ENCODE results near the gene ZNF564.
A peak's percentile ranks its signal among the peaks of the same experiment; 100 is the strongest.
"Not testable (repeated sequence)": the region's sequence is repeated elsewhere in the genome, so short reads cannot be mapped to it uniquely, and the experiment has no call there.

ZNF564 gene

DNA sequence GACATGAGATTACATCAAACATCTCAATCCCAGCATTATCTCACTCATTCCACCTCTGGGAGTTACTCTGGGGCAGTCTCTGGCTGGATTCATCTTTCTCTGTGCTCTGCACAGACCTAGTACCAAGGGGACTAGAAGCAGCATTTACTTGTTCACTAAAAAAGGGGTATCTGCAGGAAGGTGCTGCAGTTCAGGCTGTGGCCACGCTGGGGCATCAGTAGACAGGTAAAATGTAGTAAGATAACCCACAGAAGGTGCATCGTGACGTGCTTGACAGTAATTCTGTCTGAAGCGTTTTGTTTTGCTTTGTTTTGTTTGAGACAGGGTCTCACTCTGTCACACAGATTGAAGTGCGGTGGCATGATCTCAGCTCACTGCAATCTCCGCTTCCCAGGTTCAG, 29.3 kb downstream of the ZNF564 start:
- peaks cover 18 to 23% (median 19%) of the 10 kb centered on the region in 5 donors for H3K36me3 ChIP-seq (ENCODE audit: control insufficient read depth in 5 of 5, insufficient read depth in 5 of 5, low read length in 5 of 5)
- peaks cover 44 to 87% (median 81%) of the 10 kb centered on the region in 5 donors for H3K9me3 ChIP-seq (ENCODE audit: control insufficient read depth in 5 of 5, low read length in 5 of 5)
- H3K4me1 ChIP-seq (ENCODE audit: control insufficient read depth in 5 of 5, insufficient read depth in 5 of 5, low read length in 5 of 5) = no peaks in the 10 kb centered on the region
- H3K27ac ChIP-seq (ENCODE audit: low read depth, low read length) = no peak overlapping the region
- no peak overlapping the region for H3K9ac ChIP-seq (ENCODE audit: low read length in 5 of 5)
- peak overlapping the region; percentile 0 to 60 (median 44) for H3K4me3 ChIP-seq (ENCODE audit: low read depth in 1 of 5, low read length in 5 of 5)
- H3K27me3 ChIP-seq (ENCODE audit: control insufficient read depth in 5 of 5, insufficient read depth in 4 of 5, low read length in 5 of 5) = no peaks in the 10 kb centered on the region

DNA sequence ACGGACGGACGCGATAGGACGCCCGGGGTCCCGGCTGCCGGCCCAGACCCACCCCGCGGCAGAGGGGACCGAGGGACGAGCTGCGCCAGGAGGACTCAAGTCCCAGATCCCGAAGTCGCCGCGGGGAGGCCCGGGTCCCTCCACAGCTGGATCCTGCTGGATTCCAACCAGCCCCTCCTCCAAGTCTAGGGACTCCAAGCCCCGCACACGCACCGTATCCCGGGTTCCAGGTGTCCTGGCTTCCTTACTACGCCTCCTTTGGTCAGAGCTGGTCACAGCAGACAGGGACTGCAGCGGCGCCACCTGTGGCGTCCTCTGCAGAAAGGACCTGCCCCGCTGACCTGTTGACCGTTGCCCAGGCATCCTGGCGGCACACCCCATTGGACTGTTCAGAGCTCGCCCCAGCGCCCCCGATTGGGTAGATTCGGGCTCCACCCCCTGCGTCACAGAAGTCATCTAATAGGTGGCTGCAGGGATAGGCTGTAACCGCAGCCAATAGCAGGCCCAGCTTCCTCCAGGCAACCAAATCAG, 37.7 kb downstream of the ZNF564 start:
- no peaks in the 10 kb centered on the region for H3K27me3 ChIP-seq (ENCODE audit: control insufficient read depth in 5 of 5, insufficient read depth in 4 of 5, low read length in 5 of 5)
- H3K27ac ChIP-seq (ENCODE audit: low read depth, low read length) = no peak overlapping the region
- peak overlapping the region in 2 of 5 donors; percentile 9 to 11 for H3K4me3 ChIP-seq (ENCODE audit: low read depth in 1 of 5, low read length in 5 of 5)
- no peaks in the 10 kb centered on the region for H3K36me3 ChIP-seq (ENCODE audit: control insufficient read depth in 5 of 5, insufficient read depth in 5 of 5, low read length in 5 of 5)
- no peaks in the 10 kb centered on the region for H3K4me1 ChIP-seq (ENCODE audit: control insufficient read depth in 5 of 5, insufficient read depth in 5 of 5, low read length in 5 of 5)
- peaks cover 2 to 28% (median 24%) of the 10 kb centered on the region in 5 donors for H3K9me3 ChIP-seq (ENCODE audit: control insufficient read depth in 5 of 5, low read length in 5 of 5)
- H3K9ac ChIP-seq (ENCODE audit: low read length in 5 of 5) = no peak overlapping the region

DNA sequence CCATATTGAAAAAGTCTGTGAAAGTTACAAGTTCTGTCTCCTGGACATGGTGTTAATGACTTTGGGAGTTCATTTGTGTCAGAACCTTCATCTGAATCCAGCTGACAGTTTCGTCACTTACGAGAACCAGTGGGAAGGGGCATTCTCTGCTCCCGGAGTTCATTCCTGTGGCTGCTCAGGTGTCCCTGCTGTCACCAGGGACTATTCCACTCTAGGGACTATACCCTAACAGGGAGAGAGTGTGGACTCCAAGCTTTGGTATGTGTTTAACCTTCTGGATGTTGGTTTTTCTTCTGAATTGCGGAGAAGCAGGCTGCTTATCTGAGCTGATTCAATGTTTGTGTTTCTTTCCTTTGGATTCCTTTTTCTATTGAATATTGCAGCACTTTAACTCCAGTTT, 54.2 kb downstream of the ZNF564 start:
- H3K9ac ChIP-seq (ENCODE audit: low read length in 5 of 5) = no peak overlapping the region
- no peaks in the 10 kb centered on the region for H3K9me3 ChIP-seq (ENCODE audit: control insufficient read depth in 5 of 5, low read length in 5 of 5)
- H3K27ac ChIP-seq (ENCODE audit: low read depth, low read length) = no peak overlapping the region

DNA sequence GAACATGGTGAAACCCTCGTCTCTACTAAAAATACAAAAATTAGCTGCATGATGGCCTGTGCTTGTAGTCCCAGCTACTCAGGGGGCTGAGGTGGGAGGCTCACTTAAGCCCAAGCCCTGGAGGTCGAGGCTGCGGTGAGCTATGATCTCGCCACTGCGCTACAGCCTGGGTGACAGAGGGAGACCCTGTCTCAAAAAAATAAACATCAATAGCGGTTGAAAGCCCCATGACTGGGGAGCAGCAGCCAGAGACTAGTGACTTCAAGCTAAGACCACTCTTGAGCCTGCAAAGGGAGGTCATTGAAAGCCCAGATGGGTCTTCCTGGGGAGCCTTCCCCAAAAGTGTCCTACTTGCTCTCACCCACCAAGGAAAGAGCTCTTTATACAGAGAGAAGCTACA, 54.8 kb downstream of the ZNF564 start:
- no peaks in the 10 kb centered on the region for H3K27me3 ChIP-seq (ENCODE audit: control insufficient read depth in 5 of 5, insufficient read depth in 4 of 5, low read length in 5 of 5)
- H3K4me3 ChIP-seq (ENCODE audit: low read depth in 1 of 5, low read length in 5 of 5) = no peak overlapping the region
- peaks cover 0 to 13% (median 10%) of the 10 kb centered on the region in 5 donors for H3K4me1 ChIP-seq (ENCODE audit: control insufficient read depth in 5 of 5, insufficient read depth in 5 of 5, low read length in 5 of 5)
- H3K27ac ChIP-seq (ENCODE audit: low read depth, low read length) = no peak overlapping the region
- H3K9ac ChIP-seq (ENCODE audit: low read length in 5 of 5) = no peak overlapping the region
- no peaks in the 10 kb centered on the region for H3K9me3 ChIP-seq (ENCODE audit: control insufficient read depth in 5 of 5, low read length in 5 of 5)
- no peaks in the 10 kb centered on the region for H3K36me3 ChIP-seq (ENCODE audit: control insufficient read depth in 5 of 5, insufficient read depth in 5 of 5, low read length in 5 of 5)

More for the DNA sequence above, 54.2 kb downstream of the ZNF564 start:
- H3K27me3 ChIP-seq (ENCODE audit: control insufficient read depth in 5 of 5, insufficient read depth in 4 of 5, low read length in 5 of 5) = no peaks in the 10 kb centered on the region
- no peaks in the 10 kb centered on the region for H3K36me3 ChIP-seq (ENCODE audit: control insufficient read depth in 5 of 5, insufficient read depth in 5 of 5, low read length in 5 of 5)
- peaks cover 0 to 13% (median 10%) of the 10 kb centered on the region in 5 donors for H3K4me1 ChIP-seq (ENCODE audit: control insufficient read depth in 5 of 5, insufficient read depth in 5 of 5, low read length in 5 of 5)
- no peak overlapping the region for H3K4me3 ChIP-seq (ENCODE audit: low read depth in 1 of 5, low read length in 5 of 5)

DNA sequence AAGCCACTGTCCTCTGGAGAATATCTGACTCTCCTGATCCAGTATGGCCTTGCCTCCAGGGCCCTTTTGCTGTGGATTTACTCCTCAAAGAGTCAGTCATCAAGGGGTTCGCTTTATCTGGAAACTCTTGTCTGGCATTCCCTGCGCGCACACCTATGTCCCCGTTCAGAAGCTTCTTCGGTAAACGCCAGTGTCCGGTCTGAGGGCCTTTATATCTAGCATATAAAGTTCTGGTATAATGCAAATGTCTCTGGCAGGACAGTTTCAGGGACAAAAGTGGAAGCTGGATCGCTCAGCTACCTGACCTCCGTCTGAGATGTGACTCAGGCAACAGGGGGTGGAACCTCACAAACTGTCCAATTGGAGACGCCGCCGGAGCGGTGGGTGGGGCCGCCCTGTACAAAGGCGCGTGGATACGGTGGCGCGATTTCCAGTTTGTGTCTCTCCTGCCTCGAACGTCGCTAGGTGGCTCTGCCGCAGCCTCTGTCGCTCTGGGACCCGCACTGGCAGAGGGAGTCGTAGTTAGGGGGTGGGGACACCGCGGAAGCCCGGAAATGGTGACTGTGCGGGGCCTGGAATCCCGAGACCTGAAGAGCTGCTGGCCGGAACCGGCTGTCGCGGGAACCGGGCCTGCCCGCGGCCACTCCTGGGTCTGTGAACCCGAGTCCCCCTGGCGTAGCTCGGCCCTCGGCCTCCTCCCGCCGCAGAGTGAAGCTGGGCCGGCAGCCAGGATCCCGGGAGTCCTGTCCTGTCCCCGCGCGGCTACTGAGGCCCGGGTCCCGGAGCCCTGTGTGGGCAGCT, 56.1 kb downstream of the ZNF564 start:
- H3K36me3 ChIP-seq (ENCODE audit: control insufficient read depth in 5 of 5, insufficient read depth in 5 of 5, low read length in 5 of 5) = no peaks in the 10 kb centered on the region
- H3K4me1 ChIP-seq (ENCODE audit: control insufficient read depth in 5 of 5, insufficient read depth in 5 of 5, low read length in 5 of 5) = peaks cover 0 to 13% (median 10%) of the 10 kb centered on the region in 5 donors
- H3K4me3 ChIP-seq (ENCODE audit: low read depth in 1 of 5, low read length in 5 of 5) = peak overlapping the region; percentile 72 to 84 (median 77)
- no peaks in the 10 kb centered on the region for H3K27me3 ChIP-seq (ENCODE audit: control insufficient read depth in 5 of 5, insufficient read depth in 4 of 5, low read length in 5 of 5)
- H3K9ac ChIP-seq (ENCODE audit: low read length in 5 of 5) = peak overlapping the region; percentile 70 to 90 (median 81)
- H3K27ac ChIP-seq (ENCODE audit: low read depth, low read length) = peak overlapping the region; percentile 78
- no peaks in the 10 kb centered on the region for H3K9me3 ChIP-seq (ENCODE audit: control insufficient read depth in 5 of 5, low read length in 5 of 5)

DNA sequence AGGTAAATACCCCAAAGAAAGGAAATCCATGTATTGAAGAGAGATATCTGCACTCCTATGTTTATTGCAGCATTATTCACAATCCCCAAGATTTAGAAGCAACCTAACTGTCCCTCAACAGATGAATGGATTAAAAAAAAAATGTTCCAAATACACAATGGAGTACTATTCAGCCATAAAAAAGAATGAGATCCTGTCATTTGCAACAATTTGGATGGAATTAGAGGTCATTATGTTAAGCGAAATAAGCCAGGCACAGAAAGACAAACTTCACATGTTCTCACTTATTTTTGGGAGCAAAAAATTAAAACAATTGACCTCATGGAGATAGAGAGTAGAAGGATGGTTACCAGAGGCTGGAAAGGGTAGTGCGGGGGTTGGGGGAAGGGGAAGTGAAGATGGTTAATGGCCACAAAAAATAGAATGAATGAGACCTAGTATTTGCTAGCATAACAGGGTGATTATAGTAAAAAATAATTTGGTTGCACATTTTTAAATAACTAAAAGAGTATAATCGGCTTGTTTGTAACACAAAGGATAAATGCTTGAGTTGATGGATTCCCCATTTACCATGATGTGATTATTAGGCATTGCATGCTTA, 56.9 kb downstream of the ZNF564 start:
- no peaks in the 10 kb centered on the region for H3K36me3 ChIP-seq (ENCODE audit: control insufficient read depth in 5 of 5, insufficient read depth in 5 of 5, low read length in 5 of 5)
- H3K27ac ChIP-seq (ENCODE audit: low read depth, low read length) = no peak overlapping the region
- no peak overlapping the region for H3K9ac ChIP-seq (ENCODE audit: low read length in 5 of 5)
- H3K4me1 ChIP-seq (ENCODE audit: control insufficient read depth in 5 of 5, insufficient read depth in 5 of 5, low read length in 5 of 5) = peaks cover 0 to 13% (median 10%) of the 10 kb centered on the region in 5 donors
- no peaks in the 10 kb centered on the region for H3K9me3 ChIP-seq (ENCODE audit: control insufficient read depth in 5 of 5, low read length in 5 of 5)
- no peaks in the 10 kb centered on the region for H3K27me3 ChIP-seq (ENCODE audit: control insufficient read depth in 5 of 5, insufficient read depth in 4 of 5, low read length in 5 of 5)
- H3K4me3 ChIP-seq (ENCODE audit: low read depth in 1 of 5, low read length in 5 of 5) = peak overlapping the region in 3 of 5 donors; percentile 72 to 84 (median 73)

DNA sequence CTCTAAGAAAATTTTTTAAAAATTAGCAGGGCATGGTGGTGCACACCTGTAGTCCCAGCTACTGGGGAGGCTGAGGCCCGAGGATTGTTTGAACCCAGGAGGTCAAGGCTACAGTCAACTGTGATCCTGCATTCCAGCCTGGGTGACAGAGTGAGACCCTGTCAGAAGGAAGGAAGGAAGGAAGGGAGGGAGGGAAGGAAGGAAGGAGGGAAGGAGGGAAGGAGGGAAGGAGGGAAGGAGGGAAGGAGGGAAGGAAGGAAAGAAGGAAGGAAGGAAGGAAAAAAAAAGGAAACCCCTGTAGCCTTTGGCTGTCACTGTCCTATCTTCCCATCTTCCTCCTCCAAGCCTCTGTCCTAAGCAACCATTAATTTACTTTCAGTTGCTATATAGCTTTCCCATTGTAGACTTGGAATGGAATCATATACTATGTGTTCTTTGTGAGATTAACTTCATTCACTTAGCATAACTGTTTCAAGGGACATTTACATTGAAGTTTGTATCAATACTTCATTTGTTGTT, 65.0 kb downstream of the ZNF564 start:
- not testable (repeated sequence) for H3K4me3 ChIP-seq (ENCODE audit: low read depth in 1 of 5, low read length in 5 of 5); H3K27ac ChIP-seq (ENCODE audit: low read depth, low read length); H3K27me3 ChIP-seq (ENCODE audit: control insufficient read depth in 5 of 5, insufficient read depth in 4 of 5, low read length in 5 of 5); H3K9me3 ChIP-seq (ENCODE audit: control insufficient read depth in 5 of 5, low read length in 5 of 5); H3K9ac ChIP-seq (ENCODE audit: low read length in 5 of 5); H3K36me3 ChIP-seq (ENCODE audit: control insufficient read depth in 5 of 5, insufficient read depth in 5 of 5, low read length in 5 of 5)
- H3K4me1 ChIP-seq (ENCODE audit: control insufficient read depth in 5 of 5, insufficient read depth in 5 of 5, low read length in 5 of 5) = peaks cover 4 to 26% (median 19%) of the 10 kb centered on the region in 5 donors

DNA sequence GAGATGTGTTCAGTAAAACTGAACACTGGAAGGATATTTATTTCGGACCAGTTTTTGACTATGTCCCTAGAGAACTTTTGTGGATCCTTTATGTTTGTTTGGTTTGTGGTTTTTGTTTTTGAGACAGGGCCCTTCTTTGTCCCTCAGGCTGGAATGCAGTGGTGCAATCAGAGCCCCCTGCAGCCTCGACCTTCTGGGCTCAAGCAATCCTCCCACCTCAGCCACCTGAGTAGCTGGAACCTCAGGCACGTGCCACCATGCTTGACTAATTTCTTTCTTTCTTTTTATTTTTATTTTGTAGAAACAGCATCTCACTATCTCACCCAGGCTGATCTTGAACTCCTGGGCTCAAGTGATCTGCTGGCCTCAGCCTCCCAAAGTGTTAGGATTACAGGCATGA, 65.7 kb downstream of the ZNF564 start:
- Histone ChIP-seq H3K27ac (ENCODE audit: low read depth, low read length) (no peak overlapping the region), H3K4me3 (ENCODE audit: low read depth in 1 of 5, low read length in 5 of 5) (peak overlapping the region in 2 of 5 donors; percentile 95), H3K9me3 (ENCODE audit: control insufficient read depth in 5 of 5, low read length in 5 of 5) (no peaks in the 10 kb centered on the region), H3K9ac (ENCODE audit: low read length in 5 of 5) (no peak overlapping the region), H3K27me3 (ENCODE audit: control insufficient read depth in 5 of 5, insufficient read depth in 4 of 5, low read length in 5 of 5) (no peaks in the 10 kb centered on the region), H3K4me1 (ENCODE audit: control insufficient read depth in 5 of 5, insufficient read depth in 5 of 5, low read length in 5 of 5) (peaks cover 4 to 26% (median 19%) of the 10 kb centered on the region in 5 donors), H3K36me3 (ENCODE audit: control insufficient read depth in 5 of 5, insufficient read depth in 5 of 5, low read length in 5 of 5) (no peaks in the 10 kb centered on the region)

DNA sequence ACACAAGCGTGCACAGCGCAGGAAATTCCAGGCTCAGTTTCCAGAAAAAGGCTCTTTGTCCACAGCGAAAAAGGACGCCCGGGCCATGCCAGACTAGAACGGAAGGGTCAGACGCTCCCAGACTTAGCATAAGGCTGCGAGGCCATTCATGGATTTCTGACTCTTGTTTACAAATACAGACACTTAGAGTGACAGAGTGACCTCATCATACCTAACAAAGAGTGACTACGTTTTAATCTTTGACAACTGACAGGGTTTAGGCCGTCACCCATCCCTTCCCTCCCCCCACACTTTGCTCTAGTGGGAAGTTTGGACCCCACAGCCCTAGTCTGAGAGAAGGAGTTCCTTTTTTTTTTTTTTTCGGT, 66.2 kb downstream of the ZNF564 start:
- Histone ChIP-seq H3K4me1 (ENCODE audit: control insufficient read depth in 5 of 5, insufficient read depth in 5 of 5, low read length in 5 of 5) (peaks cover 4 to 26% (median 19%) of the 10 kb centered on the region in 5 donors), H3K27me3 (ENCODE audit: control insufficient read depth in 5 of 5, insufficient read depth in 4 of 5, low read length in 5 of 5) (no peaks in the 10 kb centered on the region), H3K9me3 (ENCODE audit: control insufficient read depth in 5 of 5, low read length in 5 of 5) (no peaks in the 10 kb centered on the region), H3K9ac (ENCODE audit: low read length in 5 of 5) (peak overlapping the region in 4 of 5 donors; percentile 52 to 95 (median 74)), H3K4me3 (ENCODE audit: low read depth in 1 of 5, low read length in 5 of 5) (peak overlapping the region; percentile 95 to 99 (median 97)), H3K27ac (ENCODE audit: low read depth, low read length) (peak overlapping the region; percentile 60), H3K36me3 (ENCODE audit: control insufficient read depth in 5 of 5, insufficient read depth in 5 of 5, low read length in 5 of 5) (no peaks in the 10 kb centered on the region)

All from subcutaneous abdominal adipose tissue (tissue), 5 donors.